ENCODE measurements around the gene NGB. TPM values are rescaled to one million over a fixed set of nuclear protein-coding genes. Genes with fewer than 3 reads are reported as not detected.

NGB gene
- total RNA-seq, 1 donor, result not detected

GRCh38 chr14:77314539-77315457 lies 43.8 kb upstream of the NGB start:
- no peak for TF ChIP-seq CTCF (IDR thresholded peaks at IDR 0.05; ENCODE audit: insufficient read depth, low read depth, low read length)
- no peak overlapping the region for H3K4me3 ChIP-seq (ENCODE audit: low read depth, low read length)
- peak; percentile 36 for DNase-seq (ENCODE audit: low read depth)

- no peak for TF ChIP-seq CTCF (IDR thresholded peaks at IDR 0.05; ENCODE audit: insufficient read depth, low read depth, low read length)
- DNase-seq (ENCODE audit: low read depth), result peak; percentile 99
Observed at GRCh38 chr14:77314043-77314442, 43.0 kb upstream of the NGB start.

GRCh38 chr14:77313371-77313770 lies 42.4 kb upstream of the NGB start:
- no peak overlapping the region for H3K4me3 ChIP-seq (ENCODE audit: low read depth, low read length)
- no peak for TF ChIP-seq CTCF (IDR thresholded peaks at IDR 0.05; ENCODE audit: insufficient read depth, low read depth, low read length)
- DNase-seq (ENCODE audit: low read depth), result peak; percentile 38

More at GRCh38 chr14:77314043-77314442, 43.0 kb upstream of the NGB start:
- no peak overlapping the region for H3K4me3 ChIP-seq (ENCODE audit: low read depth, low read length)

GRCh38 chr14:77311217-77311616 lies 40.2 kb upstream of the NGB start:
- no peak overlapping the region for H3K4me3 ChIP-seq (ENCODE audit: low read depth, low read length)
- TF ChIP-seq CTCF (IDR thresholded peaks at IDR 0.05; ENCODE audit: insufficient read depth, low read depth, low read length), result no peak
- peak; percentile 94 for DNase-seq (ENCODE audit: low read depth)

GRCh38 chr14:77310026-77310425 lies 39.0 kb upstream of the NGB start:
- DNase-seq (ENCODE audit: low read depth), result no peak
- H3K4me3 ChIP-seq (ENCODE audit: low read depth, low read length), result no peak overlapping the region
- no peak for TF ChIP-seq CTCF (IDR thresholded peaks at IDR 0.05; ENCODE audit: insufficient read depth, low read depth, low read length)

GRCh38 chr14:77309131-77309530 lies 38.1 kb upstream of the NGB start:
- TF ChIP-seq CTCF (IDR thresholded peaks at IDR 0.05; ENCODE audit: insufficient read depth, low read depth, low read length), result no peak
- H3K4me3 ChIP-seq (ENCODE audit: low read depth, low read length), result no peak overlapping the region
- no peak for DNase-seq (ENCODE audit: low read depth)
